Fibroblast of skin of back (primary cell): ENCODE measurements around the gene ATP1B3.
"Not testable (repeated sequence)": the region's sequence is repeated elsewhere in the genome, so short reads cannot be mapped to it uniquely, and the experiment has no call there.

ENCODE experiments used
- DNase-seq: peaks from one replicate; pipeline ENCODE4 v3.0.0-alpha.2; 2013

The ATP1B3 gene

DNA sequence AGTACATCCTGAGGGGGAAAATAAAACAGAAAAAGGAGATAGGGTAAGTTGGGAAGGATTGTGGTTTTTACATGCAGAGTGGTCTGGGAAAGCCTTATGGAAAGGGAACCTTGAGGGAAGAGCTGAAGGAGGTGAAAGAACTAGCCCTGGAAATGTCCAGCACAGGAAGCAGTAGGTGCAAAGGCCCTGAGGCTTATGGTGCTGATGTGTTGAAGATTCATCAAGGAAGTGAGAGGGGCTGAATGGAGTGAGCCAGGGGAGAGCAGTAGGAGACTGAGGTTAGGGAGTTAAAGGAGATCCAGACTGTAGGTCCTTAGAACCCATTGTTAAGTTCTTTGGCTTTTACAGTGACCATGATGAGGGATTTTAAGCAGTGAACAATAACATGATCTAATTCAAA is 33.0 kb downstream of the ATP1B3 start:
- DNase-seq, result no peak

DNA sequence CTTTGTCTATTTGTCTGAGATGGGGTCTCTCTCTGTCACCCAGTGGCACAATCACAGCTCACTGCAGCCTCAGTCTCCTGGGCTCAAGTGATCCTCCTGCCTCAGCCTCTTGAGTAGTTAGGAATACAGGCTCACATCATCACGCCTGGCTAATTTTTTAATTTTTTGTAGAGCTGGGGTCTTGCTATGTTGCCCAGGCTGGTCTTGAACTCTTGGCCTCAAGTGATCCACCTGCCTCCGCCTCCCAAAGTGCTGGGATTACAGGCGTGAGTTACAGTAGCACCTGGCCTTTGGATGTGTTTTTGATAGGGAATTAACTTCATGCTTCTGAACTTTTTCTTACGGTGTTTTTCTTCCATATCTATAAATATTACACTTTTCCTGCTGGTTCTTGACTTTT is 33.5 kb downstream of the ATP1B3 start:
- DNase-seq, result not testable (repeated sequence)

- DNase-seq, result peak; percentile 64
These were observed 36.8 kb downstream of the ATP1B3 start for GRCh38 chr3:141913150-141913811.

GRCh38 chr3:141914311-141914710 is 37.9 kb downstream of the ATP1B3 start:
- DNase-seq, result no peak

DNA sequence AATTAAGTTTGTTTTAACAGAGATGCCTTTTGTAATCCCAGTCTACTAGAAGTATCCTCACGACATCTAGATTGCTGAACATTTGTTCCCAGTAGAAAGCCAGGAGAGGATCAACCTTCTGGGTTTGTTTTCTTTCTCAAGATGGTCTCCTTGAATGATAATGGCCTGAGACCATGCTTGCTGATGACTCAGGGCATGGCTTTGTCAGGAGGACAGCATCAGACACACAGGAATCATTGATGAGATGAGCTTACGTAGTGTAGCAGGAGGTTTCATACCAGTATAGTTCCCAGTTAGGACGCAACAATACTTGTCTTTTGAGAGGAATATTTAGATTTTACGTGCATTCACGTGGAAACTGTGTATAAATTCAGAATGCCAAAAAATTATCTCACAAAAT is 38.6 kb downstream of the ATP1B3 start:
- peak; percentile 18 for DNase-seq

DNA sequence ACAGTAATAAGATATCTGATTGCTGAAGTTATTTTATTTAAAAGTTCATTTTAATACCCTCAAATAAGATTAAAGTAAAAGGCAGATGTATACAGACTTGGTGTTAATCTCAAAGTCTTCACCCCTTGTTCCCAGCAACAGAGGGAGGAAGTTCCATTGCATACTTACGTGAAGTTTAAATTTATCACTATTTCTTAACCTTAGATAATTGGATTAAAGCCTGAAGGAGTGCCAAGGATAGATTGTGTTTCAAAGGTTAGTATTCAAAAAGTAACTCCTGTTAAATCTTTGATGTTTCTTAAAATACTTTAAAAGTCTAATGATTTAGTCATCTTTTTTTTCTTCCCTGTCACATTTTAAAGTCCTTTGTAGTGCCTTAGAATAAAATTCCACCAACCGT is 39.3 kb downstream of the ATP1B3 start:
- no peak for DNase-seq

DNA sequence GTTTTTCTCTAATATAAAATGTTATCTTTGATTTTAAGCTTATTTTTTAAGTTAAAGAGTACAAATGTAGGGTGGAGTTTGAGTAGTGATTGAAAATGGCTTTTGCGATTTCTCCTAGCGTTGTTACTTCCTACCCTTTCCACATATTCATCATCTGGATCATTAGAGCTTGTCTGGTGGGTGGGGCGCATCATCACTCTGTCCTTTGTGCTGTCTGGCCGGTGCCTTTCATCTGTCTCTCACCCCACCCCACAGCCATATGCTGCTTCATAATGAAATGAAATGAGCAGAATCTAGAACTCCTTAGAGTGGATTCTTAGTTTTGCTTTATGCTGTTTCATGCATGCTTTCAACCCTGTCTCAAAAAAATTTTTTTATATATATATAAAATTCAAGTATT is 44.3 kb downstream of the ATP1B3 start:
- no peak for DNase-seq

DNA sequence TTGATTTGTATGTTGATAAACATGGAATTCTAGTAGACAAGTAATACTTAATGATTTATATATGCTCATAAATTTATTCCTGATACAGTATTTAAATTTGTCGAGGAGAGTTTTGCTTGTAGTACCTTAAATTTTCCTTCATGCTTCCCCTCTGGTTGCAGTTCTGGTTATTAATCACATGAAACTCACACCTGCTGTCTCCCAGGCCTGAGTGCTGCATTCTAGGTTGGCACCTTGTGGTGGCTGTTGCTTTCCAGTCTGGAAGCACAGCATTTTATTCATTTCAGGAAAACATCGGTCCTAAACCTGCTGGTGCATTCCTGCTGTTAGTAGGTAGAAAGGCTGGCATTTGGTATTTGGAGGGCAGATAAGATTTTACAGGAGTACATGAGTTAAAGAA is 44.9 kb downstream of the ATP1B3 start:
- no peak for DNase-seq

DNA sequence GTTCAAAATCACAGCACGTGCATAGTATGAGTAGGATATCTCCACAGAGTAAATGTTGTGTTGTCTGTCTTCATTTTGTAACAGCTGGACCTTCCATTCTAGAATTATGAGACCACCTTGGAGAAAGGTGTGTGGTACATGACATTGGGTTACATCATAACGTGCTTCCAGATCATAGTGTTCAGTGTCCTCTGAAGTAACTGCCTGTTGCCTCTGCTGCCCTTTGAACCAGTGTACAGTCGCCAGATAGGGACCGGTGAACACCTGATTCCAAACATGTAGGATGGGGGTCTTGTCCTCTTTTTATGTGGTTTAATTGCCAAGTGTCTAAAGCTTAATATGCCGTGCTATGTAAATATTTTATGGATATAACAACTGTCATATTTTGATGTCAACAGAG is 49.2 kb downstream of the ATP1B3 start:
- DNase-seq, result not testable (repeated sequence)

GRCh38 chr3:141926929-141927328 is 50.5 kb downstream of the ATP1B3 start:
- DNase-seq, result no peak

DNA sequence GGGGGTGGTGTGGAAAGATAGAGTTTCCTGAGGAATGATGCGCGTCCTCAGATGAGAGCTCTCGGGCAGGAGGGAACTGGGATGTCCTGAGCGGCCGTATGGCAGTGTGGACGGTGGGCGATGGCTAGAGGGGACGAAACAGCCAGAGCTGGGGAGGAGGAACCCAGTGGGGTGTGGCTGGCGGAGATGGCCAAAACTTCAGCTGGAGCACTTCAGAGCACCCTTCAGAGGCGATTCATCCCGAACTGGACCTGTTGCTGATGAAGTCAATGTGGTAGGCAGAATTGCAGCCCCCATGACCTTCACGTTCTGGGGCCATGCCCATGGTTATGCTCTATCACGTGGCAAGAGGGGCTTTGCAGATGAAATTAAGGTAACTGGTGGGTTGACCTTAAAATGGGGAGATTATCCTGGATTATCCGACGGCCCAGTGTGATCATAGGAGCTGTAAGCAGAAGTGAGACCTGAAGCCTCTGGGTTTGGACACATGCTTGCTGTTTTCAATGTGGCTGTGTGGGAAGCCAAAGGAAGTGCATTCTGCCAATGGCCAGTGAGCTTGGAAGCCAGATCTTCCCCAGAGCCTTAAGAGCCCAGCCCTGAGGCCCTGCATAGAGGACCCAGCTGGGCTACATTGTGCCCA is 52.3 kb downstream of the ATP1B3 start:
- no peak for DNase-seq

GRCh38 chr3:141929341-141929995 is 53.0 kb downstream of the ATP1B3 start:
- no peak for DNase-seq

GRCh38 chr3:141930801-141931200 is 54.4 kb downstream of the ATP1B3 start:
- no peak for DNase-seq

GRCh38 chr3:141933421-141934300 is 57.2 kb downstream of the ATP1B3 start:
- DNase-seq, result no peak

DNA sequence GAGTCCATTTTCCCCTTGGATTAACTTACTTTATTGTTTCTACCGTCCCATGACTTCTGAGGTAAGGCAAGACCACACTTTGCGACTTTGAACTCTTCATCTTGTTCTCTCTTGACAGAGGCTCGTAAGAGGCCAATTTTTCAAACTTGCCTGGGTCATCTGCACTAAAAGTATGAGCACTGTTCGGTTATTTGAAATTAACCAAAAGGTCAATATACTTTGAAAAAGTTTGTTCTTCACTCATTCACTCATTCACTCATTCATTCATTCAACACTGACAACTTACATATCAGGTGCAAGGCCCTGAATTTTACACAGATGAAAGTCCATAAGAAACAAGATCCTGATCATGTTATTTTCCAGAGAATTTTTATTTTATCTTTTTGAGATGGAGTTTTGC is 57.9 kb downstream of the ATP1B3 start:
- DNase-seq, result no peak

- DNase-seq, result no peak
These were observed 61.6 kb downstream of the ATP1B3 start for GRCh38 chr3:141938011-141938500.

- DNase-seq, result peak; percentile 38
These were observed 63.3 kb downstream of the ATP1B3 start for GRCh38 chr3:141939759-141940158.

- DNase-seq, result peak; percentile 86
These were observed 63.8 kb downstream of the ATP1B3 start for GRCh38 chr3:141940194-141940776.

- no peak for DNase-seq
These were observed 64.7 kb downstream of the ATP1B3 start for GRCh38 chr3:141941093-141941492.

DNA sequence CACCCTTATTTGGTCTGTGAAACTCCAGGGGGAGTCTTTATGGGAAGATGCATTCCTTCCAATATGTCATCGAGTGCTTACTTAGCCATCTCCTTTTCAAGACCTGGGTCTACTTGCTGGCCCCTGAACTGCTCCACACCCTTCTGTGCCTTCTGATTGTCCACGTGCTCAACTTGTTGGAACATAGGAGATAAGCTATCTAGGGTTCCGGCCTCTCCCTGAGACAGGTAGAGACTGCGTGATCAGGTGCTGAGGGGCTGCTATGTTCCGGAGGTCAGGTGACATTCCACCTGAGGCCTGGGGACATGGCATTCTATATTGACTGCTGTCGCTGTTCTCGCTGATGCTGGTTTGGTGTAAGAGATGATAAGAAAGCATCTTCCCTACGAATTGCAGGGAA is 65.6 kb downstream of the ATP1B3 start:
- DNase-seq, result no peak

DNA sequence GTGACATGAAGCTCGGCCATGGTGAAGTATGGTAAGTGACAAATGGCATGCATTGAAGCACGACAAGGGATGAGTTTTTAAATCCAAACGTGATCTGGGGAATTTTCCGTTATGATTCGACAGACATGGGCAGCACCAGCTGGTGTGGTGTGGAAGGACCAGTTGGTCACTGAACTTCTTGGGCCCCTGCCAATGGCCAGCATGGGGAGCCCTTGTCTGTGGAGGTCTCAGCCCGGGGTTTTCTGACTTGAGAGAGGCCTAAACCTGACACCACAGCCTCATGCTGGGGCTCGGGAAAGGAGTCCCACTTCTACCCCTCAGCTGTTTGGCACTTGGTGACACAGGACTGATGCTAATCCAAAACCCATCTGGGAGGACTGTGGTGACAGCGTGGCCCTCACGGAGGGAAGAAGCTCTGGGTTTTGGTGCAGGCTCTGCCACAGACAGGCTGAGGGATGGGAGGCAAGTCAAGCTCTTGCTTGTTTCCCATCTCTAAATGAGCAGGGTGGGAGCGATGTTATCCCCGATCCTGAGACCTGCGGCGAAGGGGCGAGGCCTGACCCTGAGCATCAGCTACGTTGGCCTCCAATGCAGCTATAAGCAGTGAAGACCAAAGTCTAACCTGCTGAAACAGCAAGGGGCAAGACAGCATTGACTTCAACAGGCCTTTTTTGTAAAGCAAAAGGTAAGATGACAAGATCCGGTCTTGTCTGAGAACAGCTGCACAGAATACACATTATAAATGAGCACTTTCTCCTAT is 69.5 kb downstream of the ATP1B3 start:
- no peak for DNase-seq

DNA sequence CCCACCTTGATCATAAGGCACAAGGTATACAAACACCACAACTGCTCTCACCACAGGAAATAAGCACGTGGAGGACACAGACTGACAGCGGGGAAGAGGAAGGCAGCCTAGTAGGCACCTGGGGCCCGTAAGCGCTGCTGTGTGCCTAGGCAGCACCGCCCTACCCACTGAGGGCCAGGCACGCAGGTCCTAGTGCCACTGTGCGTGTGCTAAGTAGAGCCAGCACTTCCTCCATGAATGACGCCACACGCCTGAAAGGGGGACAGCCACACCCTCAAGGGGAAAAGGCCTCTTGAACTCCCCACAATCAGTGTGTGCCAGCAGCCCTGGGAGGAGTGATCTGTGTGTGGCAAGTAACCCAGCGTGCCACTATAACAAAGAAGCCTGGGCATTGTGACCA is 73.0 kb downstream of the ATP1B3 start:
- DNase-seq, result no peak
